ENCODE data around the gene OSBPL2. TPM values are rescaled to one million over a fixed set of nuclear protein-coding genes. Genes with fewer than 3 reads are reported as not detected.

The OSBPL2 gene
- total RNA-seq, 1 experiment from 2014 or later, result 14.9 TPM

Other genes starting within 250 kb of the OSBPL2 start
- 0.38 and 7.1 TPM in 2 replicates for gene TAF4, start 172.6 kb upstream of the OSBPL2 start, total RNA-seq (2014; rRNA removed; shearing (Covaris generic))
- gene LSM14B, start 116.0 kb upstream of the OSBPL2 start, total RNA-seq (2014; rRNA removed; shearing (Covaris generic)), result 21.1 and 33.2 TPM in 2 replicates
- gene PSMA7, start 95.1 kb upstream of the OSBPL2 start, total RNA-seq (2014; rRNA removed; shearing (Covaris generic)), result 782 and 1,103 TPM in 2 replicates
- gene SS18L1, start 94.8 kb upstream of the OSBPL2 start, total RNA-seq (2014; rRNA removed; shearing (Covaris generic)), result 5.2 and 14.2 TPM in 2 replicates
- 23.9 and 31.4 TPM in 2 replicates for gene MTG2, start 55.5 kb upstream of the OSBPL2 start, total RNA-seq (2014; rRNA removed; shearing (Covaris generic))
- not detected in 2 replicates for gene HRH3, start 18.2 kb upstream of the OSBPL2 start, total RNA-seq (2014; rRNA removed; shearing (Covaris generic))
- 279 and 361 TPM in 2 replicates for gene ADRM1, start 64.5 kb downstream of the OSBPL2 start, total RNA-seq (2014; rRNA removed; shearing (Covaris generic))
- gene LAMA5, start 128.8 kb downstream of the OSBPL2 start, total RNA-seq (2014; rRNA removed; shearing (Covaris generic)), result 3.2 and 3.6 TPM in 2 replicates
- 1,057 and 1,367 TPM in 2 replicates for gene RPS21, start 148.6 kb downstream of the OSBPL2 start, total RNA-seq (2014; rRNA removed; shearing (Covaris generic))
- 6.9 and 14.9 TPM in 2 replicates for gene CABLES2, start 168.8 kb downstream of the OSBPL2 start, total RNA-seq (2014; rRNA removed; shearing (Covaris generic))
- gene RBBP8NL, start 189.0 kb downstream of the OSBPL2 start, total RNA-seq (2014; rRNA removed; shearing (Covaris generic)), result not detected in 2 replicates
- gene GATA5, start 237.5 kb downstream of the OSBPL2 start, total RNA-seq (2014; rRNA removed; shearing (Covaris generic)), result not detected in 2 replicates

Measured in SJSA1 (cell line).